Measurements from ENCODE around the gene GPR82. TPM values are rescaled to one million over a fixed set of nuclear protein-coding genes. Genes with fewer than 3 reads are reported as not detected.
"Not testable (repeated sequence)": the region's sequence is repeated elsewhere in the genome, so short reads cannot be mapped to it uniquely, and the experiment has no call there.

The GPR82 gene
- total RNA-seq, 1 experiment from 2014 or later = not detected

DNA sequence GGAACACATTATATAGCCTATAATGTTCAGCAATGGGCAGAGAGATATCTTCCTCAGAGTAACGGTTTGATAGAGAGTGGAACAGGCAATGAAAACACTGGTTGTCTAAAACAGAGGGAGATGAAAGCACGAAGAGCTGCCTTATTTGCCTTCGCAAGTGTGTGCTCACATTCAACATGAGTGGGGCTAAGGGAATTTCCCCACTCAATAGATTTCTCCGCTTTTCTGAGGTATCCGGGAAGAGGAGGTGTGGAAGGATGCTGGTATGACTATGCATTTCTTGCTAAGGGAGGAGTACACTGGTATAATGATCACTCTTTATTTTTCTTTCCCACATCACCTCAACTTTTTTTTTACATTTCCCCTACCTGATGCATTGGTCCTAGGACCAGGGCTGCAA is 7.8 kb upstream of the GPR82 start:
- no peaks in the 10 kb centered on the region for H3K9me3 ChIP-seq (ENCODE audit: insufficient read depth, low read depth)
- H2AFZ ChIP-seq = no peak overlapping the region
- H3K4me1 ChIP-seq (replicated peaks; ENCODE audit: insufficient read depth) = no peaks in the 10 kb centered on the region
- no peak overlapping the region for H3K27ac ChIP-seq
- no peak overlapping the region for H3K4me3 ChIP-seq
- POLR2A ChIA-PET (ENCODE audit: unreplicated experiment) = no interaction called here
- H3K36me3 ChIP-seq (ENCODE audit: low read depth) = no peaks in the 10 kb centered on the region
- no peaks in the 10 kb centered on the region for H4K20me1 ChIP-seq (ENCODE audit: insufficient read depth)
- no peak for DNase-seq
- H3K79me2 ChIP-seq (ENCODE audit: low read depth) = no peaks in the 10 kb centered on the region
- no peaks in the 10 kb centered on the region for H3K9me2 ChIP-seq (ENCODE audit: insufficient read depth)
- CTCF ChIA-PET = no interaction called here
- BruUV-seq (replicated peaks) = no TSS peak
- TF ChIP-seq EZH2 (IDR thresholded peaks at IDR 0.05; ENCODE audit: low read depth) = no peak
- TF ChIP-seq, protein P1, sequence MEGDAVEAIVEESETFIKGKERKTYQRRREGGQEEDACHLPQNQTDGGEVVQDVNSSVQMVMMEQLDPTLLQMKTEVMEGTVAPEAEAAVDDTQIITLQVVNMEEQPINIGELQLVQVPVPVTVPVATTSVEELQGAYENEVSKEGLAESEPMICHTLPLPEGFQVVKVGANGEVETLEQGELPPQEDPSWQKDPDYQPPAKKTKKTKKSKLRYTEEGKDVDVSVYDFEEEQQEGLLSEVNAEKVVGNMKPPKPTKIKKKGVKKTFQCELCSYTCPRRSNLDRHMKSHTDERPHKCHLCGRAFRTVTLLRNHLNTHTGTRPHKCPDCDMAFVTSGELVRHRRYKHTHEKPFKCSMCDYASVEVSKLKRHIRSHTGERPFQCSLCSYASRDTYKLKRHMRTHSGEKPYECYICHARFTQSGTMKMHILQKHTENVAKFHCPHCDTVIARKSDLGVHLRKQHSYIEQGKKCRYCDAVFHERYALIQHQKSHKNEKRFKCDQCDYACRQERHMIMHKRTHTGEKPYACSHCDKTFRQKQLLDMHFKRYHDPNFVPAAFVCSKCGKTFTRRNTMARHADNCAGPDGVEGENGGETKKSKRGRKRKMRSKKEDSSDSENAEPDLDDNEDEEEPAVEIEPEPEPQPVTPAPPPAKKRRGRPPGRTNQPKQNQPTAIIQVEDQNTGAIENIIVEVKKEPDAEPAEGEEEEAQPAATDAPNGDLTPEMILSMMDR (conservative IDR thresholded peaks at IDR 0.05) = no peak
- no peak overlapping the region for H3K4me2 ChIP-seq
- intact Hi-C loops (cut with micrococcal nuclease; ENCODE audit: unreplicated experiment) = no loop called here
- H3K27me3 ChIP-seq (ENCODE audit: insufficient read depth, low read depth) = no peaks in the 10 kb centered on the region
- no peaks in the 10 kb centered on the region for H3F3A ChIP-seq (ENCODE audit: insufficient read depth, low read depth)

GRCh38 chrX:41716767-41717473 is 7.1 kb upstream of the GPR82 start:
- TF ChIP-seq, protein P1 (conservative IDR thresholded peaks at IDR 0.05) = no peak
- TF ChIP-seq EZH2 (IDR thresholded peaks at IDR 0.05; ENCODE audit: low read depth) = no peak
- Histone ChIP-seq H3K27me3 (ENCODE audit: insufficient read depth, low read depth) (no peaks in the 10 kb centered on the region), H3K4me2 (no peak overlapping the region), H3K27ac (no peak overlapping the region), H3K4me1 (replicated peaks; ENCODE audit: insufficient read depth) (no peaks in the 10 kb centered on the region), H3K9me2 (ENCODE audit: insufficient read depth) (no peaks in the 10 kb centered on the region), H3K79me2 (ENCODE audit: low read depth) (no peaks in the 10 kb centered on the region), H3K9me3 (ENCODE audit: insufficient read depth, low read depth) (no peaks in the 10 kb centered on the region), H3F3A (ENCODE audit: insufficient read depth, low read depth) (no peaks in the 10 kb centered on the region), H4K20me1 (ENCODE audit: insufficient read depth) (no peaks in the 10 kb centered on the region), H3K36me3 (ENCODE audit: low read depth) (no peaks in the 10 kb centered on the region), H3K4me3 (no peak overlapping the region), H2AFZ (no peak overlapping the region)
- DNase-seq = no peak
- ChIA-PET CTCF (no interaction called here), POLR2A (ENCODE audit: unreplicated experiment) (no interaction called here)
- intact Hi-C loops (cut with micrococcal nuclease; ENCODE audit: unreplicated experiment) = no loop called here
- BruUV-seq (replicated peaks) = no TSS peak

DNA sequence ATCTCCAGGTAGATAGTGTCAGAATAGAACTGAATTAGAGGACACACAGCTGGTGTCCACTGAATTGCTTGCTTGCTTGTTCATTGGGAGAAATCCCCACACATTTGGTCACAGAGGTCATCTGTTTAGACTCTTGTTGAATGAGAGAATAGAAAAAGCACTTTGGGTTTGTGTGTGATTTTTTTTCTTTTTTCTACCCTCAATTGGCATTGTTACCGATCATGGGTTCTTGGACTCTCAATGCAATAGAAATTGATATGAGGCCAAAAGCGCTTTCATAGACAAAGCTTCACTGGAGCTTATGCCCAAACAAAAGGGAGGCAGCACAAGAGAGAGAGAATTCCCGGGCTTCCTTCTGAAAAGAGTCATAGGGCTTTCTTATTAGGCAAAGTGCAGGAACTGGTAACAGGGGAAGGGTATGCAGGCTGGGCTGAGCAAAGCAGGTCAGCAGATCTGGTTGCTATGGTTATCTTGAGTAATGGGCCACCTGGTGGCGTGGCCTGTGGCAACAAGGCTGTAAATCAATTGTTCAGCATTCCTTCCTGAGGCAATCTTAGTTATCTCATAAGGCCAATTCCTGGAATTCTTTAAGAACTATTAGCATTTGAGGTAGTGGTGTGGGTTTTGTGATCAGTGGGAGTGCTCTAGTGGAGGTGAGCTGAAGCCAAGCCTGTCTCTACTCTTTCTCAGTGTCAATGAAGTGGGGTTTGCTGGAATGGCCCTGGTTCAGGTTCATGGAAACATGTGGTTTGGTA is 5.3 kb upstream of the GPR82 start:
- no TSS peak for BruUV-seq (replicated peaks)
- H3K79me2 ChIP-seq (ENCODE audit: low read depth) = no peaks in the 10 kb centered on the region
- H2AFZ ChIP-seq = no peak overlapping the region
- H3K27me3 ChIP-seq (ENCODE audit: insufficient read depth, low read depth) = no peaks in the 10 kb centered on the region
- no peaks in the 10 kb centered on the region for H3F3A ChIP-seq (ENCODE audit: insufficient read depth, low read depth)
- no peak overlapping the region for H3K4me2 ChIP-seq
- no peaks in the 10 kb centered on the region for H3K9me2 ChIP-seq (ENCODE audit: insufficient read depth)
- TF ChIP-seq, protein P1 (conservative IDR thresholded peaks at IDR 0.05) = no peak
- TF ChIP-seq EZH2 (IDR thresholded peaks at IDR 0.05; ENCODE audit: low read depth) = no peak
- intact Hi-C loops (cut with micrococcal nuclease; ENCODE audit: unreplicated experiment) = no loop called here
- no peak overlapping the region for H3K27ac ChIP-seq
- no peaks in the 10 kb centered on the region for H3K4me1 ChIP-seq (replicated peaks; ENCODE audit: insufficient read depth)
- no peaks in the 10 kb centered on the region for H4K20me1 ChIP-seq (ENCODE audit: insufficient read depth)
- H3K36me3 ChIP-seq (ENCODE audit: low read depth) = no peaks in the 10 kb centered on the region
- no peak overlapping the region for H3K4me3 ChIP-seq
- POLR2A ChIA-PET (ENCODE audit: unreplicated experiment) = no interaction called here
- H3K9me3 ChIP-seq (ENCODE audit: insufficient read depth, low read depth) = no peaks in the 10 kb centered on the region
- CTCF ChIA-PET = no interaction called here
- no peak for DNase-seq

DNA sequence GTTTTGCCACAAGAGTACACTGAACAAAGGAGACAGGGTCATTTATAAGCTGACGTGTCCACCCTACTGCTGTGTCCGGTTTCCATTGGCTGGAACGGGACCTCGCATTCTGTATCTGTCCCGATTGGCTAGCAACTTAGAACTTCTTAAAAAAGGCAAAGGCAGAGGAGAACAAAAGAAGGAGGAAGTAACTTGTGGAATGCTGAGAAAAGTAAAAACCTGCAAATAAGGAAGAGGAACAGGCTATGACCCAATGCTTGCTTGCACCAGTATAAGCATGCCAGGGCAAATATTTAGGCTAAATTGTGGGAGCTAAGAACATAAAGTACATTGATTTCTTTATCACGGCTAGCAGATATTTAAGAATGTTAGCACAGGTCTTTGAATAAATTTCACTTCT is 4.4 kb upstream of the GPR82 start:
- H3K9me3 ChIP-seq (ENCODE audit: insufficient read depth, low read depth); H3K4me2 ChIP-seq; H3K27me3 ChIP-seq (ENCODE audit: insufficient read depth, low read depth); H4K20me1 ChIP-seq (ENCODE audit: insufficient read depth); H3K27ac ChIP-seq; CTCF ChIA-PET; H3K4me3 ChIP-seq; H2AFZ ChIP-seq; POLR2A ChIA-PET (ENCODE audit: unreplicated experiment); H3K79me2 ChIP-seq (ENCODE audit: low read depth); H3K36me3 ChIP-seq (ENCODE audit: low read depth); H3K9me2 ChIP-seq (ENCODE audit: insufficient read depth); DNase-seq; intact Hi-C loops (cut with micrococcal nuclease; ENCODE audit: unreplicated experiment); H3F3A ChIP-seq (ENCODE audit: insufficient read depth, low read depth); H3K4me1 ChIP-seq (replicated peaks; ENCODE audit: insufficient read depth); BruUV-seq (replicated peaks): not testable (repeated sequence)

Data from PC-9 (cell line).